Fibroblast of pulmonary artery (primary cell): Measurements from ENCODE around the gene VPS37C.
A peak's percentile ranks its signal among the peaks of the same experiment; 100 is the strongest.

Experiments
- DNase-seq: peaks from one replicate; pipeline ENCODE4 v3.0.0-alpha.2; 2010; ENCODE audit warnings: low read depth
- H3K4me3 ChIP-seq: replicated peaks from 2 replicates; pipeline ENCODE4 v1.5.1; 2011; ENCODE audit warnings: low read depth, mild to moderate bottlenecking, control low read depth, low read length, moderate library complexity
- CTCF ChIP-seq: IDR thresholded peaks from 2 replicates; pipeline ENCODE4 v1.5.1; 2011; ENCODE audit warnings: mild to moderate bottlenecking, control low read depth, low read length, inconsistent platforms; ENCODE audit errors: missing control alignments

Gene VPS37C

GRCh38 chr11:61195719-61196118, 34.5 kb upstream of the VPS37C start:
- no peak overlapping the region for H3K4me3 ChIP-seq
- DNase-seq, result no peak
- no peak for TF ChIP-seq CTCF

GRCh38 chr11:61194981-61195695, 33.9 kb upstream of the VPS37C start:
- no peak for DNase-seq
- no peak for TF ChIP-seq CTCF
- no peak overlapping the region for H3K4me3 ChIP-seq

GRCh38 chr11:61194169-61194671, 33.0 kb upstream of the VPS37C start:
- no peak overlapping the region for H3K4me3 ChIP-seq
- no peak for TF ChIP-seq CTCF
- DNase-seq, result no peak

GRCh38 chr11:61193596-61193995, 32.4 kb upstream of the VPS37C start:
- H3K4me3 ChIP-seq, result no peak overlapping the region
- no peak for DNase-seq
- TF ChIP-seq CTCF, result no peak

GRCh38 chr11:61189933-61190332, 28.7 kb upstream of the VPS37C start:
- TF ChIP-seq CTCF, result no peak
- H3K4me3 ChIP-seq, result no peak overlapping the region
- no peak for DNase-seq

- peak; percentile 98 for TF ChIP-seq CTCF
- DNase-seq, result peak; percentile 85
Observed at GRCh38 chr11:61187505-61188130, 26.4 kb upstream of the VPS37C start.

More at GRCh38 chr11:61187505-61188130, 26.4 kb upstream of the VPS37C start:
- H3K4me3 ChIP-seq, result no peak overlapping the region
